GM23338 (cell line): Measurements from ENCODE around the gene ASB14. TPM values are rescaled to one million over a fixed set of nuclear protein-coding genes. Genes with fewer than 3 reads are reported as not detected.

Experiments
- ATAC-seq: fragments of 200-7000 bp; cut with Tn5 transposase; 3 replicates; pipeline ENCODE4 v1.9.1; 2020
- DNase-seq: peaks from one replicate; pipeline ENCODE4 v3.0.0-alpha.2; 2015; ENCODE audit warnings: low spot score
- H2AFZ ChIP-seq: fragments of 200-600 bp; sonication (generic); 2 replicates; pipeline ENCODE4 v1.8.0; 2016; ENCODE audit warnings: antibody characterized with exemption, mild to moderate bottlenecking, moderate library complexity
- H3F3A ChIP-seq: fragments of 200-600 bp; sonication (generic); replicated peaks from 2 replicates; pipeline ENCODE4 v1.8.0; 2017; ENCODE audit warnings: antibody characterized with exemption, mixed run types, low read depth
- H3K27ac ChIP-seq: fragments of 200-600 bp; sonication (generic); 2 replicates; pipeline ENCODE4 v1.6.1; 2016; ENCODE audit warnings: low read depth
- H3K27me3 ChIP-seq: fragments of 200-600 bp; sonication (generic); 2 replicates; pipeline ENCODE4 v1.8.0; 2016; ENCODE audit warnings: mild to moderate bottlenecking, mixed run types, moderate library complexity; ENCODE audit not compliant: insufficient read depth
- H3K36me3 ChIP-seq: fragments of 200-600 bp; sonication (generic); 2 replicates; pipeline ENCODE4 v1.8.0; 2016; ENCODE audit warnings: mild to moderate bottlenecking; ENCODE audit not compliant: insufficient read depth
- H3K4me1 ChIP-seq: fragments of 200-600 bp; sonication (generic); 2 replicates; pipeline ENCODE4 v1.8.0; 2016; ENCODE audit warnings: mild to moderate bottlenecking, moderate library complexity; ENCODE audit not compliant: insufficient read depth
- H3K4me2 ChIP-seq: fragments of 200-600 bp; sonication (generic); 2 replicates; pipeline ENCODE4 v1.7.1; 2017; ENCODE audit warnings: mixed run types
- H3K4me3 ChIP-seq: fragments of 200-600 bp; sonication (generic); 2 replicates; pipeline ENCODE4 v1.6.1; 2016; ENCODE audit warnings: mixed run types
- H3K79me2 ChIP-seq: fragments of 200-600 bp; sonication (generic); replicated peaks from 2 replicates; pipeline ENCODE4 v1.8.0; 2017; ENCODE audit warnings: mild to moderate bottlenecking; ENCODE audit not compliant: insufficient read depth
- H3K9me2 ChIP-seq: fragments of 200-600 bp; sonication (generic); 2 replicates; pipeline ENCODE4 v1.8.0; 2017; ENCODE audit not compliant: insufficient read depth
- H4K20me1 ChIP-seq: fragments of 200-600 bp; sonication (generic); replicated peaks from 2 replicates; pipeline ENCODE4 v1.8.0; 2017; ENCODE audit warnings: mild to moderate bottlenecking; ENCODE audit not compliant: insufficient read depth
- H3K27ac Mint-ChIP-seq: 2 replicates; pipeline ENCODE4 v1.8.0; 2020; ENCODE audit warnings: inconsistent platforms, mild to moderate bottlenecking, moderate library complexity, mixed read lengths
- H3K27me3 Mint-ChIP-seq: 3 replicates; pipeline ENCODE4 v1.8.0; 2022; ENCODE audit warnings: low read depth, mild to moderate bottlenecking, moderate library complexity, mixed read lengths, inconsistent platforms; ENCODE audit not compliant: insufficient read depth, poor library complexity
- H3K36me3 Mint-ChIP-seq: 3 replicates; pipeline ENCODE4 v1.8.0; 2021; ENCODE audit warnings: low read depth, mild to moderate bottlenecking, inconsistent platforms, moderate library complexity, mixed read lengths
- H3K4me1 Mint-ChIP-seq: 3 replicates; pipeline ENCODE4 v1.8.0; 2020; ENCODE audit warnings: mild to moderate bottlenecking, inconsistent platforms, mixed read lengths
- H3K4me3 Mint-ChIP-seq: 3 replicates; pipeline ENCODE4 v1.8.0; 2021; ENCODE audit warnings: moderate library complexity, mild to moderate bottlenecking, inconsistent platforms, mixed read lengths
- H3K9me3 Mint-ChIP-seq: 3 replicates; pipeline ENCODE4 v1.8.0; 2020; ENCODE audit warnings: moderate library complexity, mild to moderate bottlenecking, inconsistent platforms, mixed read lengths
- JUNB ChIP-seq: IDR thresholded peaks from one replicate; pipeline ENCODE4 v1.6.1; 2016; ENCODE audit warnings: antibody characterized with exemption; ENCODE audit not compliant: unreplicated experiment
- POLR2AphosphoS5 ChIP-seq: IDR thresholded peaks from 2 replicates; pipeline ENCODE4 v1.6.1; 2016; ENCODE audit warnings: antibody characterized with exemption, low read depth
- REST ChIP-seq: IDR thresholded peaks from one replicate; pipeline ENCODE4 v1.6.1; 2018; ENCODE audit warnings: antibody characterized with exemption; ENCODE audit not compliant: unreplicated experiment
- ZNF114 ChIP-seq: fragments of 250-450 bp; sonication (Bioruptor Pico); IDR thresholded peaks from 2 replicates; pipeline ENCODE4 v1.5.0; 2020; ENCODE audit warnings: mild to moderate bottlenecking, moderate library complexity
- ZNF331 ChIP-seq: fragments of 250-450 bp; sonication (Bioruptor Pico); IDR thresholded peaks from 2 replicates; pipeline ENCODE4 v1.5.0; 2020; ENCODE audit warnings: low read depth, mild to moderate bottlenecking, moderate library complexity
- polyA plus RNA-seq: library from polyadenylated mRNA; unstranded; fragments of >200 nt; fragmentation: Nextera tagmentation; extraction: Ambion mirVana; gene quantifications from 2 replicates; pipeline ENCODE4 v1.2.1, GENCODE V29; 2016
- total RNA-seq: library from RNA; depleted of rRNA; stranded (reverse); fragments of >200 nt; shearing (Covaris generic); gene quantifications from 2 replicates; pipeline ENCODE4 v1.2.3, GENCODE V29; 2014
- TF ChIP-seq, protein P1 (sequence below): fragments of 250-450 bp; sonication (Bioruptor Pico); IDR thresholded peaks from 2 replicates; pipeline ENCODE4 v1.5.0; 2020; ENCODE audit warnings: mild to moderate bottlenecking, moderate library complexity

Gene ASB14
- total and polyA plus RNA-seq, 2 experiments from 2014 or later, result 0.87 TPM; not detected in 1

GRCh38 chr3:57281715-57282114 lies 10.8 kb downstream of the ASB14 start:
- no peaks in the 10 kb centered on the region for H3K9me2 ChIP-seq
- H3K79me2 ChIP-seq, result no peaks in the 10 kb centered on the region
- Mint-ChIP-seq H3K27ac (no peak overlapping the region), H3K27me3 (no peaks in the 10 kb centered on the region), H3K4me1 (no peaks in the 10 kb centered on the region), H3K4me3 (no peak overlapping the region), H3K9me3 (peaks cover 18% of the 10 kb centered on the region), H3K36me3 (peaks cover 22% of the 10 kb centered on the region)
- no peak overlapping the region for H3K4me2 ChIP-seq
- ATAC-seq, result no peak
- no peak for TF ChIP-seq ZNF331
- TF ChIP-seq REST, result no peak
- TF ChIP-seq POLR2AphosphoS5, result no peak
- H2AFZ ChIP-seq, result no peak overlapping the region
- no peaks in the 10 kb centered on the region for H3K27me3 ChIP-seq
- H3F3A ChIP-seq, result no peaks in the 10 kb centered on the region
- no peaks in the 10 kb centered on the region for H3K4me1 ChIP-seq
- H3K27ac ChIP-seq, result no peak overlapping the region
- no peak overlapping the region for H3K4me3 ChIP-seq
- DNase-seq, result no peak
- no peaks in the 10 kb centered on the region; the same call in 1 of the 2 replicates for H3K36me3 ChIP-seq
- no peaks in the 10 kb centered on the region for H4K20me1 ChIP-seq

- ATAC-seq, result no peak
These were observed 12.8 kb downstream of the ASB14 start for GRCh38 chr3:57279685-57280084.

More at GRCh38 chr3:57279685-57280084, 12.8 kb downstream of the ASB14 start:
- H2AFZ ChIP-seq, result no peak overlapping the region
- H3K27me3 ChIP-seq, result no peaks in the 10 kb centered on the region
- no peak overlapping the region for H3K27ac ChIP-seq
- Mint-ChIP-seq H3K4me1 (no peaks in the 10 kb centered on the region), H3K27me3 (no peaks in the 10 kb centered on the region), H3K36me3 (peaks cover 17% of the 10 kb centered on the region; the same call in 2 of the 3 replicates), H3K27ac (no peak overlapping the region), H3K9me3 (peaks cover 14% of the 10 kb centered on the region), H3K4me3 (no peak overlapping the region)
- no peak for DNase-seq
- H3K4me2 ChIP-seq, result no peak overlapping the region
- H3K4me1 ChIP-seq, result no peaks in the 10 kb centered on the region
- H3F3A ChIP-seq, result no peaks in the 10 kb centered on the region
- H3K9me2 ChIP-seq, result no peaks in the 10 kb centered on the region
- TF ChIP-seq ZNF114 (CRISPR knock-in tag), result no peak
- TF ChIP-seq REST, result no peak
- TF ChIP-seq, protein P1, sequence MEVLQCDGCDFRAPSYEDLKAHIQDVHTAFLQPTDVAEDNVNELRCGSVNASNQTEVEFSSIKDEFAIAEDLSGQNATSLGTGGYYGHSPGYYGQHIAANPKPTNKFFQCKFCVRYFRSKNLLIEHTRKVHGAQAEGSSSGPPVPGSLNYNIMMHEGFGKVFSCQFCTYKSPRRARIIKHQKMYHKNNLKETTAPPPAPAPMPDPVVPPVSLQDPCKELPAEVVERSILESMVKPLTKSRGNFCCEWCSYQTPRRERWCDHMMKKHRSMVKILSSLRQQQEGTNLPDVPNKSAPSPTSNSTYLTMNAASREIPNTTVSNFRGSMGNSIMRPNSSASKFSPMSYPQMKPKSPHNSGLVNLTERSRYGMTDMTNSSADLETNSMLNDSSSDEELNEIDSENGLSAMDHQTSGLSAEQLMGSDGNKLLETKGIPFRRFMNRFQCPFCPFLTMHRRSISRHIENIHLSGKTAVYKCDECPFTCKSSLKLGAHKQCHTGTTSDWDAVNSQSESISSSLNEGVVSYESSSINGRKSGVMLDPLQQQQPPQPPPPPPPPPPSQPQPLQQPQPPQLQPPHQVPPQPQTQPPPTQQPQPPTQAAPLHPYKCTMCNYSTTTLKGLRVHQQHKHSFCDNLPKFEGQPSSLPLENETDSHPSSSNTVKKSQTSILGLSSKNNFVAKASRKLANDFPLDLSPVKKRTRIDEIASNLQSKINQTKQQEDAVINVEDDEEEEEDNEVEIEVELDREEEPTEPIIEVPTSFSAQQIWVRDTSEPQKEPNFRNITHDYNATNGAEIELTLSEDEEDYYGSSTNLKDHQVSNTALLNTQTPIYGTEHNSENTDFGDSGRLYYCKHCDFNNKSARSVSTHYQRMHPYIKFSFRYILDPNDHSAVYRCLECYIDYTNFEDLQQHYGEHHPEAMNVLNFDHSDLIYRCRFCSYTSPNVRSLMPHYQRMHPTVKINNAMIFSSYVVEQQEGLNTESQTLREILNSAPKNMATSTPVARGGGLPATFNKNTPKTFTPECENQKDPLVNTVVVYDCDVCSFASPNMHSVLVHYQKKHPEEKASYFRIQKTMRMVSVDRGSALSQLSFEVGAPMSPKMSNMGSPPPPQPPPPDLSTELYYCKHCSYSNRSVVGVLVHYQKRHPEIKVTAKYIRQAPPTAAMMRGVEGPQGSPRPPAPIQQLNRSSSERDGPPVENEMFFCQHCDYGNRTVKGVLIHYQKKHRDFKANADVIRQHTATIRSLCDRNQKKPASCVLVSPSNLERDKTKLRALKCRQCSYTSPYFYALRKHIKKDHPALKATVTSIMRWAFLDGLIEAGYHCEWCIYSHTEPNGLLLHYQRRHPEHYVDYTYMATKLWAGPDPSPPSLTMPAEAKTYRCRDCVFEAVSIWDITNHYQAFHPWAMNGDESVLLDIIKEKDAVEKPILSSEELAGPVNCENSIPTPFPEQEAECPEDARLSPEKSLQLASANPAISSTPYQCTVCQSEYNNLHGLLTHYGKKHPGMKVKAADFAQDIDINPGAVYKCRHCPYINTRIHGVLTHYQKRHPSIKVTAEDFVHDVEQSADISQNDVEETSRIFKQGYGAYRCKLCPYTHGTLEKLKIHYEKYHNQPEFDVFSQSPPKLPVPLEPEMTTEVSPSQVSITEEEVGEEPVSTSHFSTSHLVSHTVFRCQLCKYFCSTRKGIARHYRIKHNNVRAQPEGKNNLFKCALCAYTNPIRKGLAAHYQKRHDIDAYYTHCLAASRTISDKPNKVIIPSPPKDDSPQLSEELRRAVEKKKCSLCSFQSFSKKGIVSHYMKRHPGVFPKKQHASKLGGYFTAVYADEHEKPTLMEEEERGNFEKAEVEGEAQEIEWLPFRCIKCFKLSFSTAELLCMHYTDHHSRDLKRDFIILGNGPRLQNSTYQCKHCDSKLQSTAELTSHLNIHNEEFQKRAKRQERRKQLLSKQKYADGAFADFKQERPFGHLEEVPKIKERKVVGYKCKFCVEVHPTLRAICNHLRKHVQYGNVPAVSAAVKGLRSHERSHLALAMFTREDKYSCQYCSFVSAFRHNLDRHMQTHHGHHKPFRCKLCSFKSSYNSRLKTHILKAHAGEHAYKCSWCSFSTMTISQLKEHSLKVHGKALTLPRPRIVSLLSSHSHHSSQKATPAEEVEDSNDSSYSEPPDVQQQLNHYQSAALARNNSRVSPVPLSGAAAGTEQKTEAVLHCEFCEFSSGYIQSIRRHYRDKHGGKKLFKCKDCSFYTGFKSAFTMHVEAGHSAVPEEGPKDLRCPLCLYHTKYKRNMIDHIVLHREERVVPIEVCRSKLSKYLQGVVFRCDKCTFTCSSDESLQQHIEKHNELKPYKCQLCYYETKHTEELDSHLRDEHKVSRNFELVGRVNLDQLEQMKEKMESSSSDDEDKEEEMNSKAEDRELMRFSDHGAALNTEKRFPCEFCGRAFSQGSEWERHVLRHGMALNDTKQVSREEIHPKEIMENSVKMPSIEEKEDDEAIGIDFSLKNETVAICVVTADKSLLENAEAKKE (CRISPR knock-in tag), result no peak
- TF ChIP-seq JUNB, result no peak
- no peaks in the 10 kb centered on the region for H3K79me2 ChIP-seq
- no peaks in the 10 kb centered on the region for H4K20me1 ChIP-seq
- H3K4me3 ChIP-seq, result no peak overlapping the region
- H3K36me3 ChIP-seq, result no peaks in the 10 kb centered on the region; the same call in 1 of the 2 replicates
